LNCAP (cell line): ENCODE results near the gene MIER3.

Experiments used
- CTCF ChIP-seq: fragments of 450-650 bp; IDR thresholded peaks from 2 replicates; pipeline ENCODE4 v1.5.1; 2017; ENCODE audit warnings: mild to moderate bottlenecking

The MIER3 gene

GRCh38 chr5:56985936-56986625 lies 34.2 kb upstream of the MIER3 start:
- no peak for TF ChIP-seq CTCF

DNA sequence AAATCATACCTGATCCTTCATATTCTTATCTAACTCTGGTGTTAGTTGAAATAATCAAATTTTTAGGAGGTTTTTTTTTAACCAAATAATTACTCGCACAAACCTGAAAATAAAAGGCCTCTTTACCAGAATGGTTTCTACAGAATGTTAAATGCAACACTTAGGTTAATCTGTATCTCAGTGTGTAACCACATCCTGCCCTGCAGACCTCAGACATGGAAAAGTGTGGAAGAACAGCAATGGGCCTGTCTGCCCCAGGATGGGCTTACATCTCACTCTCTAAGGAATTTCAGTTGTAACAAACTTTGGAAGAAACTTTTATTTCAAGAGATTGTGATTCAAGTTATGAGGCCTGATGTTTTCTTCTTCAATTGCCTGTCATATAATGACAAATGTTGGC lies 32.5 kb upstream of the MIER3 start:
- TF ChIP-seq CTCF: no peak

GRCh38 chr5:56983593-56984361 lies 31.9 kb upstream of the MIER3 start:
- no peak for TF ChIP-seq CTCF

GRCh38 chr5:56981548-56982315 lies 29.8 kb upstream of the MIER3 start:
- no peak for TF ChIP-seq CTCF

DNA sequence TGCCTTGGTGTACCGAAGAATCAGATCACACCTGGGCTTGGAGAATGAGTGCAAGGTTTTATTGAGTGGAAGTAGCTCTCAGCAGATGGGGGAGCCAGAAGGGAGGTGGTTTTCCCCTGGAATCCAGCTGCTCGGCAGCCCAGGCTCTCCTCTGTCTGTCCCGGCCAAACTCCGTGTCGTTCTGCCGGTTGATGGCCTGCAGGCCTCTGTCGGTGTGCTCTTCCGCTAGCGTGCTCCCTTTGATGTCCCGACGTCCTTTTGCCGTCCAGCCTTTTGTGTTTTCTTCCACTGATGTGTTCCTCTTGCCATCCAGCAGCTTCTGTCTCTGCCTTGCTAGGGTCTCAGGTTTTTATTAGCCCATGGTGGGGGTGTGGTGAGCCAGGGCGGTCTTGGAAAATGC lies 28.0 kb upstream of the MIER3 start:
- no peak for TF ChIP-seq CTCF

- no peak for TF ChIP-seq CTCF
Observed at GRCh38 chr5:56977822-56978221, 25.9 kb upstream of the MIER3 start.

DNA sequence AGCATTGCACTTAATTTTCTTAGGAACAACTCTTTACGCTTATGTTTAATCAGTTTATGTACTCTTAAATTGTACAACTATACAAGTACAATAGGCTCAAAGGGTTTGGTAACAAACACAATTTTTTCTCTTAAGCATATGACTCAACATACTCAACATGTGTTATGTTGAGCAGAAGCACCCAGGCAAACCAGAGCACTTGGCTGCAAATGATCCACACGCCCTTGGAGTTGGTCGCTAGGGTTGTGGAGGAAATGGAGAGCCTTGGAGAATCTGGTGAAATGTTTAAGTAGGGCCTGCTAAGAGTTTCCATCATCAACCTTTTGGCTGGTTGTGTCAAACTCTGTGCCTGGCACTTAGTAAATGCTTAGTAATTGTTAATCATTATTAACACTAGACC lies 25.1 kb upstream of the MIER3 start:
- TF ChIP-seq CTCF: no peak
